ENCODE measurements around the gene PLEKHH2.

The PLEKHH2 gene

DNA sequence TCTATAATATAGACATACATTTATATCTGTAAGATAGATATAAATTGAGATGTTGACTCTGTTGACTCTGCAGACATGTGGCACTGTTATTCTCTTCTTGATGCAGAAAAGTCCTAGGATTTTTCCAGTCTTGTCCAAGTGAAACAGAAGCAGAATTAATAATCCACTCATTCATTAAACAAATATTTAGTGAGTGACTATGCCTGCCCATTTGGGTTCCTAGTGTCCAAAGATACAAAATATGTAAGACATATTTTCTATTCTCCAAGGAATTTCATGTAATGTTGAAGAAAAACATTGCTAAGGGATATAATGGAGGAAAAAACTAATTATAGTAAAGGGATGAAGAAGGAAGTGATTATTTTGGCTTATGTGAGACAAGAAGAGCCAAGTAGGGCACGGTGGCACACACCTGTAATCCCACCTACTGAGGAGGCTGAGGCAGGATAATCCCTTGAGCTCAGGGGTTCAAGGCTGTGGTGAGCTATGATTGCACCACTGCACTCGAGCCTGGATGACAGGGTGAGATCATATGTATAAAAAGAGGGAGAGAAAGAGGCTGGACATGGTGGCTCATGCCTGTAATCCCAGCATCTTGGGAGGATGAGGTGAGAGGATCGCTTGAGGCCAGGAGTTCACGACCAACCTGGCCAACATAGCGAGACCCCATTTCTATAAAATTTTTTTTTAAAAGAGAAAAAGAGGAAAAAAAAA is 19.9 kb upstream of the PLEKHH2 start:
- Histone ChIP-seq H3K4me3 (replicated peaks; ENCODE audit: insufficient read depth, low read length) (no peak overlapping the region), H3K27me3 (ENCODE audit: insufficient read depth, poor library complexity, severe bottlenecking) (peaks cover 3% of the 10 kb centered on the region), H3K27ac (replicated peaks) (no peak overlapping the region)
- TF ChIP-seq POLR2AphosphoS5 (IDR thresholded peaks at IDR 0.05; ENCODE audit: low read depth) (no peak), SPI1 (IDR thresholded peaks at IDR 0.05; ENCODE audit: borderline replicate concordance, low read depth) (no peak), GABPA (IDR thresholded peaks at IDR 0.05; ENCODE audit: low read depth) (no peak)
- TF ChIP-seq, protein P1, sequence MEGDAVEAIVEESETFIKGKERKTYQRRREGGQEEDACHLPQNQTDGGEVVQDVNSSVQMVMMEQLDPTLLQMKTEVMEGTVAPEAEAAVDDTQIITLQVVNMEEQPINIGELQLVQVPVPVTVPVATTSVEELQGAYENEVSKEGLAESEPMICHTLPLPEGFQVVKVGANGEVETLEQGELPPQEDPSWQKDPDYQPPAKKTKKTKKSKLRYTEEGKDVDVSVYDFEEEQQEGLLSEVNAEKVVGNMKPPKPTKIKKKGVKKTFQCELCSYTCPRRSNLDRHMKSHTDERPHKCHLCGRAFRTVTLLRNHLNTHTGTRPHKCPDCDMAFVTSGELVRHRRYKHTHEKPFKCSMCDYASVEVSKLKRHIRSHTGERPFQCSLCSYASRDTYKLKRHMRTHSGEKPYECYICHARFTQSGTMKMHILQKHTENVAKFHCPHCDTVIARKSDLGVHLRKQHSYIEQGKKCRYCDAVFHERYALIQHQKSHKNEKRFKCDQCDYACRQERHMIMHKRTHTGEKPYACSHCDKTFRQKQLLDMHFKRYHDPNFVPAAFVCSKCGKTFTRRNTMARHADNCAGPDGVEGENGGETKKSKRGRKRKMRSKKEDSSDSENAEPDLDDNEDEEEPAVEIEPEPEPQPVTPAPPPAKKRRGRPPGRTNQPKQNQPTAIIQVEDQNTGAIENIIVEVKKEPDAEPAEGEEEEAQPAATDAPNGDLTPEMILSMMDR (IDR thresholded peaks at IDR 0.05; ENCODE audit: insufficient read depth, low read length) = no peak
- TF ChIP-seq, protein P2, sequence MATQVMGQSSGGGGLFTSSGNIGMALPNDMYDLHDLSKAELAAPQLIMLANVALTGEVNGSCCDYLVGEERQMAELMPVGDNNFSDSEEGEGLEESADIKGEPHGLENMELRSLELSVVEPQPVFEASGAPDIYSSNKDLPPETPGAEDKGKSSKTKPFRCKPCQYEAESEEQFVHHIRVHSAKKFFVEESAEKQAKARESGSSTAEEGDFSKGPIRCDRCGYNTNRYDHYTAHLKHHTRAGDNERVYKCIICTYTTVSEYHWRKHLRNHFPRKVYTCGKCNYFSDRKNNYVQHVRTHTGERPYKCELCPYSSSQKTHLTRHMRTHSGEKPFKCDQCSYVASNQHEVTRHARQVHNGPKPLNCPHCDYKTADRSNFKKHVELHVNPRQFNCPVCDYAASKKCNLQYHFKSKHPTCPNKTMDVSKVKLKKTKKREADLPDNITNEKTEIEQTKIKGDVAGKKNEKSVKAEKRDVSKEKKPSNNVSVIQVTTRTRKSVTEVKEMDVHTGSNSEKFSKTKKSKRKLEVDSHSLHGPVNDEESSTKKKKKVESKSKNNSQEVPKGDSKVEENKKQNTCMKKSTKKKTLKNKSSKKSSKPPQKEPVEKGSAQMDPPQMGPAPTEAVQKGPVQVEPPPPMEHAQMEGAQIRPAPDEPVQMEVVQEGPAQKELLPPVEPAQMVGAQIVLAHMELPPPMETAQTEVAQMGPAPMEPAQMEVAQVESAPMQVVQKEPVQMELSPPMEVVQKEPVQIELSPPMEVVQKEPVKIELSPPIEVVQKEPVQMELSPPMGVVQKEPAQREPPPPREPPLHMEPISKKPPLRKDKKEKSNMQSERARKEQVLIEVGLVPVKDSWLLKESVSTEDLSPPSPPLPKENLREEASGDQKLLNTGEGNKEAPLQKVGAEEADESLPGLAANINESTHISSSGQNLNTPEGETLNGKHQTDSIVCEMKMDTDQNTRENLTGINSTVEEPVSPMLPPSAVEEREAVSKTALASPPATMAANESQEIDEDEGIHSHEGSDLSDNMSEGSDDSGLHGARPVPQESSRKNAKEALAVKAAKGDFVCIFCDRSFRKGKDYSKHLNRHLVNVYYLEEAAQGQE (IDR thresholded peaks at IDR 0.05; ENCODE audit: insufficient replicate concordance, low read depth) = no peak
- DNase-seq (ENCODE audit: low read depth in 1 of 2, low spot score in 1 of 2) = no peak

DNA sequence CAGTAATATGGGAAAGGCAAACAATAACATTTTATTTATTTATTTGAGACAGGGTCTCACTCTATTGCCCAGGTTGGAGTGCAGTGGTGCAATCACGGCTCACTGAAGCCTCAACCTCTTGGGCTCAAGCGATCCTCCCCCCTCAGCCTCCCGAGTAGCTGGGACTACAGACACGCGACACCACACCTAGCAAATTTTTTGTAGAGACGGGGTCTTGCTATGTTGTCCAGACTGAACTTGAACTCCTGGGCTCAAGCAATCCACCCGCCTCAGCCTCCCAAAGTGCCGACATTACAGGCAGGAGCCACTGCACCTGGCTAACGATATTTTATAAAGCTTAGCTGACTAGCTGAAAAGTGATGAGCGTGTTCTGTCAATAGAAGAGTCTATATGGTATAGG is 17.5 kb upstream of the PLEKHH2 start:
- DNase-seq (ENCODE audit: low read depth in 1 of 2, low spot score in 1 of 2) = no peak
- Histone ChIP-seq H3K27ac (replicated peaks) (no peak overlapping the region), H3K4me3 (replicated peaks; ENCODE audit: insufficient read depth, low read length) (no peak overlapping the region), H3K27me3 (ENCODE audit: insufficient read depth, poor library complexity, severe bottlenecking) (peaks cover 6% of the 10 kb centered on the region)
- no peak for TF ChIP-seq SPI1 (IDR thresholded peaks at IDR 0.05; ENCODE audit: borderline replicate concordance, low read depth)
- TF ChIP-seq, protein P1 (IDR thresholded peaks at IDR 0.05; ENCODE audit: insufficient read depth, low read length) = no peak
- TF ChIP-seq, protein P2 (IDR thresholded peaks at IDR 0.05; ENCODE audit: insufficient replicate concordance, low read depth) = no peak

DNA sequence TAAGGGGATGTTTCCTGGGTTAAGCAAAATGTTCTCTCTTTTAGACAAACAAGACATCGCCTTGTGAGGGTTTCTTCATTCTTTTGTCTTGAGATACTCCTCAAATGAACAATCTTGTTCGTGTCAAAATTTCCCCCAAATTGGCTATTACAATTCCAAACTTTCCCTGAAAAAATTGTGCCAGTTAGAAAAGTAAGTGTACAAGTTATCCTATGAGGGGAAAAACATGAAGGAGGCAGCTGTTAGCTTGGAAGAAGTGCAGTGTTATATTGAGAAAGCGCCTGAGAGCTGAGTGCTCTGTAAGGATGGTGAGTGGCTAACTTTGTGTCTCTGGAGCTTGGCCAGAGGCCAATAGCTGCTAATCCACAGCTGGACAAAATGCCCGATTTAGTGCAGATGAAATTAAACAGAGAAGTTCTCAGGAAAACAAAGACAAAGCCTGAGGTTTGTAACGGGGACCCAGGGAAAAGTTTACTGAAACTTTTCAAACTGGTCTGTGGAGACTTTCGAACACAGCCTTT is 14.1 kb upstream of the PLEKHH2 start:
- DNase-seq (ENCODE audit: low read depth in 1 of 2, low spot score in 1 of 2) = no peak
- Histone ChIP-seq H3K27me3 (ENCODE audit: insufficient read depth, poor library complexity, severe bottlenecking) (peaks cover 6% of the 10 kb centered on the region), H3K27ac (replicated peaks) (no peak overlapping the region), H3K4me3 (replicated peaks; ENCODE audit: insufficient read depth, low read length) (no peak overlapping the region)
- TF ChIP-seq, protein P1 (IDR thresholded peaks at IDR 0.05; ENCODE audit: insufficient read depth, low read length) = no peak
- TF ChIP-seq POLR2AphosphoS5 (IDR thresholded peaks at IDR 0.05; ENCODE audit: low read depth) = no peak
- no peak for TF ChIP-seq SPI1 (IDR thresholded peaks at IDR 0.05; ENCODE audit: borderline replicate concordance, low read depth)
- TF ChIP-seq GABPA (IDR thresholded peaks at IDR 0.05; ENCODE audit: low read depth) = no peak
- TF ChIP-seq, protein P2 (IDR thresholded peaks at IDR 0.05; ENCODE audit: insufficient replicate concordance, low read depth) = no peak

All from HL-60 (cell line).